GM23248 (cell line): ENCODE measurements around the gene ZBTB48.

ENCODE experiments used
- EZH2 ChIP-seq: fragments of 200-600 bp; sonication (generic); IDR thresholded peaks from 2 replicates; pipeline ENCODE4 v1.6.1; 2018; ENCODE audit warnings: antibody characterized with exemption, mild to moderate bottlenecking; ENCODE audit not compliant: insufficient read depth, poor library complexity, severe bottlenecking
- EZH2phosphoT487 ChIP-seq: fragments of 200-600 bp; sonication (generic); IDR thresholded peaks from 2 replicates; pipeline ENCODE4 v1.6.1; 2018; ENCODE audit warnings: antibody characterized with exemption, moderate library complexity, mild to moderate bottlenecking, low read depth; ENCODE audit not compliant: insufficient read depth

DNA sequence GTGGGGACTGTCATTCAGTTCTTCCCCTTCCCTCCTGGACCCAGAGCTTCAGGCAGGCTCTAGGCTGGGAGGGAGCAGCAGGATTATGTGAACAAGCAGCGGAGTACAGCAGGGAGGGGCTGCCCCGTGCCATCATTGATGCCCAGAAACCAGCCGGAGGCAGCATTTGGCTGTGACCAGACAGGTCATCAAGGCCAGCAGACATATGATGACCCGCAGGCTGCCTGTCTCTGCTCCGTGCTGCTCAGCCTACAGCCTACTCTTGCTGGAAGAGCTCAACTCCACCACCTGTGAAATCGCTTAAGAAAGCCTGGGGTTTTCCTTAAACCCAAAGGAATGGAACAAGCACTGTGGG lies 18.0 kb downstream of the ZBTB48 start:
- TF ChIP-seq EZH2 = no peak
- no peak for TF ChIP-seq EZH2phosphoT487
